Measurements from ENCODE around the gene SMC1B.

GRCh38 chr22:45402466-45402985, 10.9 kb downstream of the SMC1B start:
- TF ChIP-seq, protein P1, sequence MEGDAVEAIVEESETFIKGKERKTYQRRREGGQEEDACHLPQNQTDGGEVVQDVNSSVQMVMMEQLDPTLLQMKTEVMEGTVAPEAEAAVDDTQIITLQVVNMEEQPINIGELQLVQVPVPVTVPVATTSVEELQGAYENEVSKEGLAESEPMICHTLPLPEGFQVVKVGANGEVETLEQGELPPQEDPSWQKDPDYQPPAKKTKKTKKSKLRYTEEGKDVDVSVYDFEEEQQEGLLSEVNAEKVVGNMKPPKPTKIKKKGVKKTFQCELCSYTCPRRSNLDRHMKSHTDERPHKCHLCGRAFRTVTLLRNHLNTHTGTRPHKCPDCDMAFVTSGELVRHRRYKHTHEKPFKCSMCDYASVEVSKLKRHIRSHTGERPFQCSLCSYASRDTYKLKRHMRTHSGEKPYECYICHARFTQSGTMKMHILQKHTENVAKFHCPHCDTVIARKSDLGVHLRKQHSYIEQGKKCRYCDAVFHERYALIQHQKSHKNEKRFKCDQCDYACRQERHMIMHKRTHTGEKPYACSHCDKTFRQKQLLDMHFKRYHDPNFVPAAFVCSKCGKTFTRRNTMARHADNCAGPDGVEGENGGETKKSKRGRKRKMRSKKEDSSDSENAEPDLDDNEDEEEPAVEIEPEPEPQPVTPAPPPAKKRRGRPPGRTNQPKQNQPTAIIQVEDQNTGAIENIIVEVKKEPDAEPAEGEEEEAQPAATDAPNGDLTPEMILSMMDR (IDR thresholded peaks at IDR 0.05) = no peak
- TF ChIP-seq POLR2A (IDR thresholded peaks at IDR 0.05) = no peak
